Measurements from ENCODE around the gene PNPLA1.

Gene PNPLA1

DNA sequence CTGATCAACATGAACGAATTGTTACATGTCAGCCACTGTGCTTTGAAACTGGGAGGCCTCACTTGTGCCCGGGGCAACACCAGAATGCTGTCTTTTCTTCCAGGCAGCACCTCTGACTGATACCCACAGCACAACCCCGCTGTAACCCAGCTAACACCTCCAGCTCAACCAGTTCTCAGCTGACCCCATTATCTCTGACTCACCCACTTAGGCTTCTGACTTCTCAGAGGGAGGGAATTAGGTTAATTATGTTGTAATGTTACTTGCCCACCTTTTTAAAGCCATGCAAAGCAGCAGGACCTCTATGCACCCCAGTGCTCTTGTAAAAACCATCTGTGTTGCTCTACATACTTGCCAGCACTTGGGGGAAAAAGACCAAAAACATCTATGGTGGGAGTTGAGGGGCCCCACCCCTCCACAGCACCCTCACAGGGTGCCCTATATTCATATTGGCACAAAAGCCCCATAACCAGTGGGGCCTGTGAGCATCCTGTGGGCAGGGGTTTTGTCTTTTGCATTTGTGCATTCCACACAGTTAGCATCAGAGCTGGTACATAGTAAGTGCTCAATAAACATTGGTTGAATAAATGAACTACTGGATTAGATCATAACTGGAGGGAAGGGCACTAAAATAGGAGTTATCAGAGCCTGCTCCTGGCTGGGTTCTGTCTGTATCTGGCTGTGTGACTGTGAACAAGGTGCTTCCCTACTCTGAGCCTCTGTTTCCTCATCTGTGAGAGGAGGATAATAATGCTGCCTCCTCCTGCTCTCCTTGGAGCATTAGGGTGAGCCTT is 44.6 kb downstream of the PNPLA1 start:
- DNase-seq (ENCODE audit: low read depth, low spot score), result no peak

DNA sequence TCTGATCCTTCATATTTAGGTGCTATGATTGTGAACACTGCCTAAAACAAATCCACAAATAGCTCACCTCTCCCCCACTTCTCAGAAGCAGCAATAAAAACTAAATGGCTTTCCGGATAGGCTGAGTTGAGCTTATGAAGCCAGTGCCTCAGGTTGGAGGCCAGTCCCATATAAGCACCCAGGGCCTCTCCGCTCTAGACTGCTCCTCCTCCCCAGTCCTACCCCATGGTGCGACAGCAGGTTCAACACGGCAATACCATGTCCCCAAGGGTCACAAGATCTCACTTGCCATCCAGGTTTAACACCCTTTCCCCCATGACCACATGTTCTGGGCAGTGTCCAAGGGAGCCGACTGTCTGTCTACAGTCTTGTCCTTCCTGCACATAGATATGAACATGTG is 46.1 kb downstream of the PNPLA1 start:
- DNase-seq (ENCODE audit: low read depth, low spot score), result no peak

GRCh38 chr6:36317623-36318022 is 47.8 kb downstream of the PNPLA1 start:
- DNase-seq (ENCODE audit: low read depth, low spot score), result no peak

DNA sequence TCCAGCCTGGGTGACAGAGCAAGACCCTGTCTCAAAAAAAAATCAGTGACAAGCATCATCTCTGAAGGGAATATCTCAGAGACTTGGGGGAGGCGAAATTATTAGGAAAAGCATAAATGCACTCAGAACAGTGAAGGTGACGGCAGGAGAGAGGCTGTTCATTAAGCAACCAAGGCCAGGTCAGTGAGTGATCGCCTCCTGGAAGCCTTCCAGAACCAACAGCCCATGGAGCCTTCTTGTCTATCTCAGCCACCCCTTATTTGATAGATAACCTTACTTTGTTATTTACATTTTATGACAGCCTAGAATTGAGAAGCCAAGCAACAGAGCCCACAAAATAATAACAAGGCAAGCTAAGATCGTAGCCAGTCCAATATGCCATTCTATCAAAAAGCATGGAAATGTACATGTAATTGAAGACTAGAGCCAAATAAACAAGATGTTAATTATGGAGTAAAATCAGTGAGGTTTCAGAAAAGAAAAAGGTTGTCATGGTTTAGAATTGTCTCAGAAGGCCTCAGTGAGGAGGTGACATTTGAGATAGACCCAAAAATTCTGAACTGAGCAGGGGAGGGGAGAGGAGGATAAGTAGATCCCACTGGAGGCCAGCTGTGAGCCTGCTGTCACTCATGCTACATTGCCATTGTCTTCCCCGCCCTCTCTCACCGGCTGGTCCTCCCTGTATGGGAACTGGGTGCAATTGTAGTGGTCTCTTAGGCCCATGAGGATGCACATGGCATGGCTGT is 49.0 kb downstream of the PNPLA1 start:
- no peak for DNase-seq (ENCODE audit: low read depth, low spot score)

GRCh38 chr6:36319436-36319762 is 49.5 kb downstream of the PNPLA1 start:
- DNase-seq (ENCODE audit: low read depth, low spot score), result no peak

- DNase-seq (ENCODE audit: low read depth, low spot score), result no peak
Measured at GRCh38 chr6:36319821-36320220, 50.0 kb downstream of the PNPLA1 start.

DNA sequence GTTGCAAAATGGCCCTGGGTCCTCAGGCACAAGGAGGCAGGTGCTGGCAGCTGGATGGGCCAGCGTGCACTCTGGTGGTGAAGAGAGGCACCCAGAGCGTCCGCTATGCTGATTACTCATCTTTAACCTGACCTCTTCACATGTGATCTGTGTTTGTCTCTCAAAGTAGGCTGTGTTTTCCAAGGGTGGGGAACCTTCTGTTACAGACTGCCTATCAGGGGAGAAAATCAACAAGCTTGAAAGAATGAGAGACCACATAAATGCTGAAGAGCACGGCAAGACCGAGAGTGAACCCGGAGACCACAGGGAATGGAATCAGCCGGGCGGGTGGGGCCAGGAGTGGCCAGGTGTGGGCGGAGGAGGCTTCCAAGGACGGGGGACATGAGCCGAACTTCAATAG is 50.6 kb downstream of the PNPLA1 start:
- DNase-seq (ENCODE audit: low read depth, low spot score), result no peak

DNA sequence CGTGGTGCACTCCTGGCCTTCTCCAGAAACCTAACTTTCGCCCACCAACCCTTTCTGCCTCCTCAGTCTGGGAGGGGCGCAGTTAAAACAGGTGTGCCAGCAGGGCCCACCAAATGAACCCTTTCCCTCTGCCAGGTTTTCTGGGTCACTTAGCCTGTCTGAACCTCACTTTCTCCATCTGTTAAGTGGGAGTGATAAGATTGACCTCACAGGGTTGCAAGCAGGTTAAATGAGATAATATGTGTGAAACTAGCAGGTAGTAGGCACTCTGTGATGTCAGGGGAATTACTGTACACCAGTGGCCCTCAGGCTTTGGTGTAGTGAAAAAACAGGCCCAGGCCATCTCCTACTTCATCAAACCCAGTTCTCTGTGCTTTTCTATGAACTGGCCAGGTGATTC is 52.7 kb downstream of the PNPLA1 start:
- no peak for DNase-seq (ENCODE audit: low read depth, low spot score)

GRCh38 chr6:36323062-36323461 is 53.2 kb downstream of the PNPLA1 start:
- DNase-seq (ENCODE audit: low read depth, low spot score), result no peak

- DNase-seq (ENCODE audit: low read depth, low spot score), result no peak
Measured at GRCh38 chr6:36324191-36324590, 54.3 kb downstream of the PNPLA1 start.

GRCh38 chr6:36324715-36325114 is 54.9 kb downstream of the PNPLA1 start:
- no peak for DNase-seq (ENCODE audit: low read depth, low spot score)

DNA sequence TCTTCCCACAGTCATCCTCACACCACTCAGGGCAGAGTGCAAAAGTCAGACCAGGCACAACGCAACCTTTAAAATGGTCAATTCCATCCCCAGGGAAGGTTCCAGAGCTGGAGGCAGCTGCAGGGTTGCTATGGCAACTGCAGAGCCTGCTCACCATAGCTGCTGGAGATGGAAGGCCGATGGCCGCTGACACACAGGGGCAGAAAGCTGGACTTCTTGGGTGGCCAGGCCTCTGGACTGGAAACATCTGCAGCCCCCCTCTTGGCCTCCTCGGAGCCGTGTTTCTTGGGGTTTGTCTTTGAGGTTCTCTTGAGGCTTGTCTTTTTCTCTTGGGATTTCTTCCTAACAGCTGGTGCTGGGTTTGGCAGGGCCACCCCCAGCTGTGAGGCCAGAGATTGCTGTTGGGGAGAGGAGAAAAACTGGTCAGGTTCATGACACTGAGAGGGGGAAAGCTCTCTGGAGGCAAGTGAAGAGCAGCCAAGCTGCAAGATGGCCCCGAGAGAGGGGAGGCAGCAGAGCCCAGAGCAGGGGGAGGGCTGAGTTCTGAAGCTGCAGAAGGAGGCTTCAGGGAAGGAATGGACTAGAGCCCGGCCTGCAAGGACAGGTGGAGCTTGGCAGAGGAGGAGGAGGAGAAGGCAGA is 56.6 kb downstream of the PNPLA1 start:
- no peak for DNase-seq (ENCODE audit: low read depth, low spot score)

- no peak for DNase-seq (ENCODE audit: low read depth, low spot score)
Measured at GRCh38 chr6:36327226-36327918, 57.5 kb downstream of the PNPLA1 start.

DNA sequence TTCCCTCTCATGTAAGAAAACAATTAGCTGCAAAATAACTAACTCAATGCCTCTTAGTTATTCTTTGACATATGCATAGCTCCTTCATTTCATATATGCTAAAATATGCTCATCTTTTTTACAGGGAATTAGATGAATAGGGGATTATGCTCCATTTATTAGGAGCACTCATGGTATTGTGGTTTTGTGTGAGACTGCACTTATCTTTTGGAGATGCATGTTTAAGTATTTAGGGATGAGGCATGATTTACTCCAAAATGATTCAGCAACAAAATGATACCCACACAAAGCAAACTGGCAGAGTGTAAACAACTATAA is 58.0 kb downstream of the PNPLA1 start:
- DNase-seq (ENCODE audit: low read depth, low spot score), result no peak

DNA sequence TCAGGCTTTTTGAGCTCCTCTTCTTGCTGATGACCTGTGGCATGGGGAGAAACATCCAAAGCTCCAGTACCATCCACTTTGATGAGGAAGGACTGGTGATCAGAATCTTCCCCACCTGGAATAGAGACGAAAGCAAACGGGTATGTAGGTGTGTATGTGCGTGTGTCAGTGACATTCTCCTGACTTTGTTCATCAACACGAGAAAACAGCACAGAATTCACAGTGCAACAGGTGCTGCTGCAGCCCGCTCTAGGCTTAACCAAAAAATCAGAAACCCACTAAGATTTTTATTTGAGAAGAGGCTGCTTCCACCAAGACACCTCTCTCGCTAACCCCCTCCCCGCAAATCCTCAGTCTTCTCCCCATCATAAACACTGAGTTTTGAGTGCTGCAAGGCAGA is 58.7 kb downstream of the PNPLA1 start:
- DNase-seq (ENCODE audit: low read depth, low spot score), result no peak

DNA sequence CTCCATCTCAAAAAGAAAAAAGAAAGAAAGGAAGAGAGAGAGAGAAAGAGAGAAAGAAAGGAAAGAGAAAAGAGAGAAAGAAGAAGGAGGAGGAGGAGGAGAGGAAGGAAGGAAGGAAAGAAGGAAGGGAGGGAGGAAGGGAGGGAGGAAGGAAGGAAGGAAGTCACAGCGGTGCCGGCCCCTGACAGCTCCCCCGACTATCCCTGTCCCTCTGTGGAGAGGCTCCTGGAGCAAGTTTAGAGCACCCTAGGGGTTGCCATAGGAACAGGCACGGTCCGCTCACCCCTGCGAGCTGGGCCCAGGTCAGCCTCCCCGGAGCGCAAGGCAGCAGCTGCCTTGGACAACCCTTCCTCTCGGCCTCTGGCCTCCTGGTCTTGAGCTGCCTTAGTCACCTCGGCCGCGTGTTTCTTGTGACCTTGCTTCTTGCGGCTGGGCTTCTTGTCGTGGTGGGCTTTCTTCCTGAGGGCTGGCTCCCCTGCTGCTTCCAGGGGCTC is 60.0 kb downstream of the PNPLA1 start:
- no peak for DNase-seq (ENCODE audit: low read depth, low spot score)

GRCh38 chr6:36330366-36330765 is 60.5 kb downstream of the PNPLA1 start:
- DNase-seq (ENCODE audit: low read depth, low spot score), result no peak

DNA sequence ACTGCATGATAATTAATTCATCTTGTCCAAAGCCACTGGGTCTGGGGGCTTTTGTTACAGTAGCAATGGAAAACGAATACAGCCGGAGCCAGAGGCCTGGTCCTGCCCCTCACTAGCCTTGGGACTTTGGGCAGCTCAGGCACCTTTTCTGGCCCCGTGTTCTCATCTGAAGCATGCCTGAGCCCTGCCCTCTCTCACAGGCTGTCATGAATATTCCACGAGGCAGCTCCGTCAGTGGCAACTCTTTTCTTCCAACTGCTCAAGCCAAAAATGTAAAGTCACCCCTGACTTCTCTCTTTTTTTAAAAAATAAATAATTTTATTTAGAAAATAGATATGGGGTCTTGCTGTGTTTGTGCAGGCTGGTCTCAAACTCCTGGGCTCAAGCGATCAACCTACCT is 61.5 kb downstream of the PNPLA1 start:
- DNase-seq (ENCODE audit: low read depth, low spot score), result no peak

GRCh38 chr6:36333171-36333895 is 63.5 kb downstream of the PNPLA1 start:
- DNase-seq (ENCODE audit: low read depth, low spot score), result no peak

DNA sequence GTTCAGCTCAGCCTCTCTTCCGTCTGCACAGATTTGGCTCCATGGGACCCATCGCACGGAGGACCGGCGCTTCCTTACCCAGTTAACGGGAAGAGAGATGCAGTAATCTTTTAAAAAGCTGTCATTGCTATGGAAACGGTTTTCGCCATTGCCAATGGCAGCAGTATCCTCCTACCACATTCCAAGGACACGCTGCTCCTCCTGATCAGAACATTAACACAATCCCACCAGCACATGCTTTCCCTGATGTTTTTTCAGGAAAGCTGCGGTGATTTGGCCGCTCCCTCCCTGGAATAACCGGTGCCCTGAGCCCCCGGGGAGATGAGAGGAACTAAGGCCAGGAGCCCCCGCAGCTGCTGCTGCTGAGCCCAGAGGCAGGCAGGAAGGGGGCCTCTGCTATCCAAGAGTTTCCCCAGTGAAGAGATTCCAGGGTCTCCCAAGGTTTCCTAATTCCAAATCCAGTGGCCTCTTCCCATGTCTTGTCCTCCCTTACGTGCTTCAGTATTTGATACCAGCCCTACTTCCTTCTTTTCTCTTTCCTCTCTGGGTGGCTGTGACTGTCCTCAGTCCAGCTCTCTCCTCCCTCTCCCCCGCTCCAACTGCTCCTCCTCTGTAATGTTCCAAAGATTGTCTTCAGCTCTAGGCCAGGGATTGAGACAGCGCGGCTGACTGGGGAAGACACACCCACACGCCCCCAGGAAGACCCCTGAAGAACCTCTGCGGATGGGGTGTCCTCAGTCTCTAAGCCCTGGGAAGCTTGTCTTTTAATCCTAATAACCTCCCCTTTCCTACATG is 64.3 kb downstream of the PNPLA1 start:
- no peak for DNase-seq (ENCODE audit: low read depth, low spot score)
